Caco-2 (cell line): ENCODE measurements around the gene TET3. TPM values are rescaled to one million over a fixed set of nuclear protein-coding genes. Genes with fewer than 3 reads are reported as not detected.
A peak's percentile ranks its signal among the peaks of the same experiment; 100 is the strongest.

Source experiments
- BruUV-seq: library from RNA; stranded (reverse); fragments of 400-500 nt; replicated peaks from 2 replicates; lab custom pipeline; 2021; lab: Mats Ljungman, UMichigan
- CTCF ChIA-PET: fragments of 300-600 bp; sonication (Branson Sonifier 250); formaldehyde crosslinking; loops from one replicate; lab custom pipeline; 2022; ENCODE audit warnings: antibody characterized with exemption; lab: Charles Lee
- POLR2A ChIA-PET: fragments of 300-600 bp; sonication (Branson Sonifier 250); formaldehyde crosslinking; loops from one replicate; lab custom pipeline; 2022; ENCODE audit warnings: antibody characterized with exemption; lab: Charles Lee
- DNase-seq, 2 experiments: peaks; one replicate each; pipeline versions ENCODE4 v3.0.0 to v3.0.0-alpha.2; 2020 to 2022
- H3K27me3 ChIP-seq: replicated peaks from 2 replicates; pipeline ENCODE4 v1.6.0; 2011; ENCODE audit warnings: low read length; ENCODE audit not compliant: control insufficient read depth, insufficient read depth
- H3K36me3 ChIP-seq: 2 replicates; pipeline ENCODE4 v1.5.1; 2011; ENCODE audit warnings: low read length; ENCODE audit not compliant: control insufficient read depth, insufficient read depth
- H3K4me1 ChIP-seq: fragments of 250-450 bp; sonication (Bioruptor Pico); 2 replicates; pipeline ENCODE4 v1.5.1; 2020; ENCODE audit warnings: mild to moderate bottlenecking
- H3K4me3 ChIP-seq: 2 replicates; pipeline ENCODE4 v1.5.1; 2011; ENCODE audit warnings: low read depth, mild to moderate bottlenecking, control low read depth, low read length
- H3K9me3 ChIP-seq: fragments of 250-450 bp; sonication (Bioruptor Pico); 2 replicates; pipeline ENCODE4 v1.5.1; 2020; ENCODE audit warnings: mild to moderate bottlenecking, moderate library complexity
- H3K27ac Mint-ChIP-seq: one replicate; pipeline ENCODE4 v1.8.0; 2022; ENCODE audit warnings: mixed read lengths; ENCODE audit not compliant: unreplicated experiment
- H3K27me3 Mint-ChIP-seq: one replicate; pipeline ENCODE4 v1.8.0; 2022; ENCODE audit warnings: mixed read lengths; ENCODE audit not compliant: insufficient read depth, unreplicated experiment
- H3K36me3 Mint-ChIP-seq: one replicate; pipeline ENCODE4 v1.8.0; 2022; ENCODE audit warnings: mild to moderate bottlenecking, mixed read lengths; ENCODE audit not compliant: insufficient read depth, unreplicated experiment
- H3K4me1 Mint-ChIP-seq: one replicate; pipeline ENCODE4 v1.8.0; 2022; ENCODE audit warnings: low read depth, mixed read lengths; ENCODE audit not compliant: unreplicated experiment
- H3K4me3 Mint-ChIP-seq: one replicate; pipeline ENCODE4 v1.8.0; 2022; ENCODE audit warnings: mild to moderate bottlenecking, moderate library complexity, mixed read lengths; ENCODE audit not compliant: unreplicated experiment
- H3K9me3 Mint-ChIP-seq: one replicate; pipeline ENCODE4 v1.8.0; 2022; ENCODE audit warnings: mixed read lengths; ENCODE audit not compliant: unreplicated experiment
- CTCF ChIP-seq, 2 experiments: fragments of 200-600 bp in 1 of 2; IDR thresholded peaks; 1 replicate in 1 of 2; 2 replicates in 1 of 2; pipeline versions ENCODE4 v1.5.1 to v1.8.0; 2011 to 2022; ENCODE audit warnings: antibody characterized with exemption in 1 of 2, control low read depth in 1 of 2, inconsistent platforms in 1 of 2, low read depth in 1 of 2, low read length in 1 of 2, mild to moderate bottlenecking in 1 of 2, moderate library complexity in 1 of 2; ENCODE audit not compliant: insufficient read depth in 1 of 2, severe bottlenecking in 1 of 2, unreplicated experiment in 1 of 2
- intact Hi-C: fragments of 100-400 bp; cut with micrococcal nuclease; formaldehyde crosslinking; loops from one replicate; pipeline ENCODE4 v1.10.0; 2022; ENCODE audit not compliant: unreplicated experiment
- total RNA-seq: library from RNA; stranded (reverse); gene quantifications from 2 replicates; pipeline ENCODE4 v1.2.3, GENCODE V29; 2022

TET3 gene
- total RNA-seq, 1 experiment from 2014 or later: 27.5 TPM

GRCh38 chr2:73979021-73979420, 5.7 kb upstream of the TET3 start:
- intact Hi-C loops: no loop called here
- ChIA-PET CTCF (no interaction called here), POLR2A (no interaction called here)
- Mint-ChIP-seq H3K27me3 (peaks cover 28% of the 10 kb centered on the region), H3K27ac (no peak overlapping the region), H3K9me3 (no peaks in the 10 kb centered on the region), H3K36me3 (peaks cover 8% of the 10 kb centered on the region), H3K4me1 (peaks cover 33% of the 10 kb centered on the region), H3K4me3 (no peak overlapping the region)
- Histone ChIP-seq H3K9me3 (no peaks in the 10 kb centered on the region), H3K4me1 (peaks cover 34% of the 10 kb centered on the region), H3K36me3 (no peaks in the 10 kb centered on the region), H3K4me3 (no peak overlapping the region), H3K27me3 (peaks cover 3% of the 10 kb centered on the region)
- BruUV-seq: no TSS peak
- DNase-seq: no peak
- TF ChIP-seq CTCF (IDR thresholded peaks at IDR 0.05; ENCODE audit: insufficient read depth in 1 of 2, low read depth in 1 of 2, low read length in 1 of 2, severe bottlenecking in 1 of 2, unreplicated experiment in 1 of 2): no peak

GRCh38 chr2:73979686-73980085, 5.0 kb upstream of the TET3 start:
- no peaks in the 10 kb centered on the region for H3K9me3 ChIP-seq
- no peak overlapping the region for H3K4me3 ChIP-seq
- peaks cover 33% of the 10 kb centered on the region for H3K4me1 Mint-ChIP-seq
- ChIA-PET POLR2A (no interaction called here), CTCF (interaction anchor here (0.7 kb wide), 1 partner anchor 141 kb away, joined by 4 read pairs; no protein-coding TSS in a partner anchor)
- peaks cover 3% of the 10 kb centered on the region for H3K27me3 ChIP-seq
- no peak overlapping the region for H3K27ac Mint-ChIP-seq
- H3K4me3 Mint-ChIP-seq: peak overlapping the region; percentile 88
- no TSS peak for BruUV-seq
- H3K36me3 Mint-ChIP-seq: peaks cover 11% of the 10 kb centered on the region
- DNase-seq: no peak
- intact Hi-C loops: loop anchor here (2.0 to 5.0 kb wide), 2 partner anchors 23 to 143 kb away; no protein-coding TSS in a partner anchor
- H3K36me3 ChIP-seq: no peaks in the 10 kb centered on the region
- no peaks in the 10 kb centered on the region for H3K9me3 Mint-ChIP-seq
- peaks cover 34% of the 10 kb centered on the region for H3K4me1 ChIP-seq
- peaks cover 28% of the 10 kb centered on the region for H3K27me3 Mint-ChIP-seq
- TF ChIP-seq CTCF (IDR thresholded peaks at IDR 0.05; ENCODE audit: insufficient read depth in 1 of 2, low read depth in 1 of 2, low read length in 1 of 2, severe bottlenecking in 1 of 2, unreplicated experiment in 1 of 2): no peak

DNA sequence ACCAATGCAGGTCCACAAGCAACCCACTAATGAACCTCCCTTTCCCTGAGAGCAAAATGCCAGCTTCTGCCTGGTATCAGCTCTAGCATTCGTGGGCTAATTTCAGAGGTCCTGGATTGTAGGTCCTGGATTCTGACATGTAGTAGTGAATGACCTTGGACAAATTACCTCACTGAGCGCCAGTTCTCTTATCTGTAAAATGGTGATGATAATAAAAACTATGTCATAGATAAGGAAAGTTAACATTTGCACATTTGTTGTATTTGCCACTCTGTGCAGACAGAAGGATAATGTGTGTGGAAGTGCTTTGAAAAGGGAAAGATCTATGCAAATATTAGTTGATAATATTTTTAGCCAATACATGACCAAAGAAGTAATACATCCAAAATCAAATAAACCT, 4.1 kb upstream of the TET3 start:
- Histone ChIP-seq H3K36me3 (no peaks in the 10 kb centered on the region), H3K9me3 (no peaks in the 10 kb centered on the region), H3K4me1 (peaks cover 35% of the 10 kb centered on the region), H3K4me3 (peak overlapping the region; percentile 23; the same call in 1 of the 2 replicates), H3K27me3 (peaks cover 3% of the 10 kb centered on the region)
- Mint-ChIP-seq H3K36me3 (peaks cover 14% of the 10 kb centered on the region), H3K4me1 (peaks cover 33% of the 10 kb centered on the region), H3K27me3 (peaks cover 25% of the 10 kb centered on the region), H3K4me3 (peak overlapping the region; percentile 88), H3K27ac (peak overlapping the region; percentile 60), H3K9me3 (no peaks in the 10 kb centered on the region)
- peak in 1 of 2 experiments; percentile 28 for DNase-seq
- no peak for TF ChIP-seq CTCF (IDR thresholded peaks at IDR 0.05; ENCODE audit: insufficient read depth in 1 of 2, low read depth in 1 of 2, low read length in 1 of 2, severe bottlenecking in 1 of 2, unreplicated experiment in 1 of 2)
- no TSS peak for BruUV-seq
- intact Hi-C loops: loop anchor here (2.0 to 5.0 kb wide), 2 partner anchors 24 to 142 kb away; no protein-coding TSS in a partner anchor
- ChIA-PET POLR2A (no interaction called here), CTCF (no interaction called here)
